ENCODE data around the gene MINDY4.

- no peak for TF ChIP-seq MTA2 (IDR thresholded peaks at IDR 0.05; ENCODE audit: low read depth)
- TF ChIP-seq, protein P1, sequence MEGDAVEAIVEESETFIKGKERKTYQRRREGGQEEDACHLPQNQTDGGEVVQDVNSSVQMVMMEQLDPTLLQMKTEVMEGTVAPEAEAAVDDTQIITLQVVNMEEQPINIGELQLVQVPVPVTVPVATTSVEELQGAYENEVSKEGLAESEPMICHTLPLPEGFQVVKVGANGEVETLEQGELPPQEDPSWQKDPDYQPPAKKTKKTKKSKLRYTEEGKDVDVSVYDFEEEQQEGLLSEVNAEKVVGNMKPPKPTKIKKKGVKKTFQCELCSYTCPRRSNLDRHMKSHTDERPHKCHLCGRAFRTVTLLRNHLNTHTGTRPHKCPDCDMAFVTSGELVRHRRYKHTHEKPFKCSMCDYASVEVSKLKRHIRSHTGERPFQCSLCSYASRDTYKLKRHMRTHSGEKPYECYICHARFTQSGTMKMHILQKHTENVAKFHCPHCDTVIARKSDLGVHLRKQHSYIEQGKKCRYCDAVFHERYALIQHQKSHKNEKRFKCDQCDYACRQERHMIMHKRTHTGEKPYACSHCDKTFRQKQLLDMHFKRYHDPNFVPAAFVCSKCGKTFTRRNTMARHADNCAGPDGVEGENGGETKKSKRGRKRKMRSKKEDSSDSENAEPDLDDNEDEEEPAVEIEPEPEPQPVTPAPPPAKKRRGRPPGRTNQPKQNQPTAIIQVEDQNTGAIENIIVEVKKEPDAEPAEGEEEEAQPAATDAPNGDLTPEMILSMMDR (IDR thresholded peaks at IDR 0.05 in 2 of 3, conservative IDR thresholded peaks at IDR 0.05 in 1 of 3; ENCODE audit: control insufficient read depth in 2 of 3, extremely low read depth in 1 of 3, insufficient read depth in 1 of 3, low read depth in 3 of 3, low read length in 3 of 3), result no peak
- TF ChIP-seq, protein P2, sequence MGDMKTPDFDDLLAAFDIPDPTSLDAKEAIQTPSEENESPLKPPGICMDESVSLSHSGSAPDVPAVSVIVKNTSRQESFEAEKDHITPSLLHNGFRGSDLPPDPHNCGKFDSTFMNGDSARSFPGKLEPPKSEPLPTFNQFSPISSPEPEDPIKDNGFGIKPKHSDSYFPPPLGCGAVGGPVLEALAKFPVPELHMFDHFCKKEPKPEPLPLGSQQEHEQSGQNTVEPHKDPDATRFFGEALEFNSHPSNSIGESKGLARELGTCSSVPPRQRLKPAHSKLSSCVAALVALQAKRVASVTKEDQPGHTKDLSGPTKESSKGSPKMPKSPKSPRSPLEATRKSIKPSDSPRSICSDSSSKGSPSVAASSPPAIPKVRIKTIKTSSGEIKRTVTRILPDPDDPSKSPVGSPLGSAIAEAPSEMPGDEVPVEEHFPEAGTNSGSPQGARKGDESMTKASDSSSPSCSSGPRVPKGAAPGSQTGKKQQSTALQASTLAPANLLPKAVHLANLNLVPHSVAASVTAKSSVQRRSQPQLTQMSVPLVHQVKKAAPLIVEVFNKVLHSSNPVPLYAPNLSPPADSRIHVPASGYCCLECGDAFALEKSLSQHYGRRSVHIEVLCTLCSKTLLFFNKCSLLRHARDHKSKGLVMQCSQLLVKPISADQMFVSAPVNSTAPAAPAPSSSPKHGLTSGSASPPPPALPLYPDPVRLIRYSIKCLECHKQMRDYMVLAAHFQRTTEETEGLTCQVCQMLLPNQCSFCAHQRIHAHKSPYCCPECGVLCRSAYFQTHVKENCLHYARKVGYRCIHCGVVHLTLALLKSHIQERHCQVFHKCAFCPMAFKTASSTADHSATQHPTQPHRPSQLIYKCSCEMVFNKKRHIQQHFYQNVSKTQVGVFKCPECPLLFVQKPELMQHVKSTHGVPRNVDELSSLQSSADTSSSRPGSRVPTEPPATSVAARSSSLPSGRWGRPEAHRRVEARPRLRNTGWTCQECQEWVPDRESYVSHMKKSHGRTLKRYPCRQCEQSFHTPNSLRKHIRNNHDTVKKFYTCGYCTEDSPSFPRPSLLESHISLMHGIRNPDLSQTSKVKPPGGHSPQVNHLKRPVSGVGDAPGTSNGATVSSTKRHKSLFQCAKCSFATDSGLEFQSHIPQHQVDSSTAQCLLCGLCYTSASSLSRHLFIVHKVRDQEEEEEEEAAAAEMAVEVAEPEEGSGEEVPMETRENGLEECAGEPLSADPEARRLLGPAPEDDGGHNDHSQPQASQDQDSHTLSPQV (IDR thresholded peaks at IDR 0.05), result no peak
- TF ChIP-seq NFIC (IDR thresholded peaks at IDR 0.05; ENCODE audit: low read depth, low read length), result no peak
Observed at GRCh38 chr7:30911561-30911969, 140.3 kb downstream of the MINDY4 start, which contains the start of gene AQP1.
